Epidermal melanocyte (primary cell): ENCODE measurements around the gene KLHL21.
A peak's percentile ranks its signal among the peaks of the same experiment; 100 is the strongest.

Source experiments
- DNase-seq: peaks from one replicate; pipeline ENCODE4 v3.0.0; 2011; ENCODE audit warnings: low spot score; ENCODE audit not compliant: insufficient read length

KLHL21 gene

GRCh38 chr1:6554907-6555778 lies 47.5 kb downstream of the KLHL21 start, which contains the start of gene TAS1R1:
Gene TAS1R1 (plus strand): TSS chr1:6555307. CDS start chr1:6555374, 67 bp downstream.
- DNase-seq = no peak

GRCh38 chr1:6554031-6554906 lies 48.4 kb downstream of the KLHL21 start, which contains the start of gene NOL9:
Gene NOL9 (minus strand): TSS chr1:6554513. CDS start chr1:6554502, 11 bp downstream.
- peak; percentile 89 for DNase-seq

DNA sequence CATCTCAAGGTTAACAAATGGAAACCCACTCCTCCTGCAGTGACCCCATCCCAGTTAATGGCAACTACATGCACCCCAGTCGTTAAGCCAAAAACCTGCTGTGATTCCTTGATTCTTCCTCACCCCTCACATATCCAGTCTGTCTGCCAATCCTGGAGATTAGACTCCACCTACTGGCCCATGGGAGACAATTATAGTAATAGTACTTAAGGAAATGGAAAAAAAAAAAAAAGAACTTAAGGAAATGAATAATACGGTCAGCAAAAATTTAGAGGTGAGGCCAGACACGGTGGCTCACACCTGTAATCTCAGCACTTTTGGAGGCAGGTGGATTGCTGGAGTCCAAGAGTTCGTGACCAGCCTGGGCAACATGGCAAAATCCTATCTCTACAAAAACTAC lies 55.4 kb downstream of the KLHL21 start:
- no peak for DNase-seq

DNA sequence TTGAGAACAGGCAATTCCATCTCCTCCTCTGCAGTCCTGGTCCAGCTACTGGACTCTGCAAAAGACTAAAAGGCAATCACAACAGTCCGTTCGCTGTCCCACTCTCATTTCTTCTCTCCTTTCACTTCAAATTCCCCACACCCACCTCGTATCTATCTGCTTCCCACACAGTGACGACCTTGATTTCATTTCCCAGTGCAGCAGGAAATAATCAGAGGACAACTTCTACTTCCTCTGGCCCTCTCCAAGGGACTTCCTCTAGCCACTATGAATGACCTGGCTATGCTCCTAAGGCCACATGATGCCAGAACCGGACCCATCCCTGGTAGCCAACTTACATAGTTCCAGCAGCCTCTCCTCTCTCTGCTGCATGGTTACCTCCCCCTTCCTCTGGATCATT lies 56.3 kb downstream of the KLHL21 start:
- DNase-seq = no peak

- no peak for DNase-seq
These were observed 57.2 kb downstream of the KLHL21 start for GRCh38 chr1:6545276-6546112.

DNA sequence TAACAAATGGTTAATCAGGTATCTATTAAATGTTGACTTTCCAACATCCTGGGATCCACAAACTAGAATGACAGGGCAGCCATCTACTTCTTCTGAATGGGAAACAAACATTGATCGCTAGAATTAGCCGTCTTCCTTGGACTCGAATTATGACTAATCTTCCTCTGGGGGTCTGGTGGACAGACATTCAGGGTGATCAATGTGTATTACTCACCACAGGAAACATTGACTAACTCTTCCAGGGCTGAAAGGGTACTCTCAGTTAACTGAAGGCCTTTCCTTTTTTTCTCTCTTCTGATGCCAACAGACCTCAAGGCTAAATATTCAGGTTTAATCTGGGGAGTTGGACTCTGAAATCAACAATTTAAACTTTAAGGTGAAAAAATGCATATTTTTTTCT lies 57.8 kb downstream of the KLHL21 start:
- DNase-seq = no peak
